Measurements from ENCODE around the gene UBE2Q2.
"Not testable (repeated sequence)": the region's sequence is repeated elsewhere in the genome, so short reads cannot be mapped to it uniquely, and the experiment has no call there.

The UBE2Q2 gene

GRCh38 chr15:75842722-75843677 lies at the start of gene UBE2Q2:
UBE2Q2 (plus strand) TSS chr15:75843447; CDS start chr15:75843667, 220 bp downstream.
- peak; percentile 42 for DNase-seq (ENCODE audit: low read depth)

- DNase-seq (ENCODE audit: low read depth) = no peak
Measured at GRCh38 chr15:75796321-75796720, 46.9 kb upstream of the UBE2Q2 start.

- DNase-seq (ENCODE audit: low read depth) = not testable (repeated sequence)
Measured at GRCh38 chr15:75797146-75797545, 46.1 kb upstream of the UBE2Q2 start.

GRCh38 chr15:75799190-75799589 lies 44.1 kb upstream of the UBE2Q2 start:
- DNase-seq (ENCODE audit: low read depth) = no peak

- not testable (repeated sequence) for DNase-seq (ENCODE audit: low read depth)
Measured at GRCh38 chr15:75800409-75800808, 42.8 kb upstream of the UBE2Q2 start.

- DNase-seq (ENCODE audit: low read depth) = peak; percentile 30
Measured at GRCh38 chr15:75801859-75802593, 41.2 kb upstream of the UBE2Q2 start.

GRCh38 chr15:75807486-75807885 lies 35.8 kb upstream of the UBE2Q2 start:
- not testable (repeated sequence) for DNase-seq (ENCODE audit: low read depth)

GRCh38 chr15:75808009-75808408 lies 35.2 kb upstream of the UBE2Q2 start:
- DNase-seq (ENCODE audit: low read depth) = not testable (repeated sequence)

GRCh38 chr15:75808563-75808962 lies 34.7 kb upstream of the UBE2Q2 start:
- no peak for DNase-seq (ENCODE audit: low read depth)

GRCh38 chr15:75809986-75810750 lies 33.1 kb upstream of the UBE2Q2 start:
- no peak for DNase-seq (ENCODE audit: low read depth)

GRCh38 chr15:75810874-75811498 lies 32.3 kb upstream of the UBE2Q2 start:
- DNase-seq (ENCODE audit: low read depth) = no peak

GRCh38 chr15:75811626-75812025 lies 31.6 kb upstream of the UBE2Q2 start:
- no peak for DNase-seq (ENCODE audit: low read depth)

- DNase-seq (ENCODE audit: low read depth) = no peak
Measured at GRCh38 chr15:75814794-75815193, 28.5 kb upstream of the UBE2Q2 start.

- no peak for DNase-seq (ENCODE audit: low read depth)
Measured at GRCh38 chr15:75815811-75816719, 27.2 kb upstream of the UBE2Q2 start.

- DNase-seq (ENCODE audit: low read depth) = no peak
Measured at GRCh38 chr15:75817138-75817935, 25.9 kb upstream of the UBE2Q2 start.

GRCh38 chr15:75820206-75820605 lies 23.0 kb upstream of the UBE2Q2 start:
- no peak for DNase-seq (ENCODE audit: low read depth)

- DNase-seq (ENCODE audit: low read depth) = no peak
Measured at GRCh38 chr15:75821786-75822345, 21.4 kb upstream of the UBE2Q2 start.

- DNase-seq (ENCODE audit: low read depth) = no peak
Measured at GRCh38 chr15:75822685-75823278, 20.5 kb upstream of the UBE2Q2 start.
